ENCODE data around the gene GRIA1. TPM values are rescaled to one million over a fixed set of nuclear protein-coding genes. Genes with fewer than 3 reads are reported as not detected.

Gene GRIA1
- total RNA-seq, 3 donors from 2014 or later (not counting 1 experiment from before 2014, with no cell fraction given) = not detected

DNA sequence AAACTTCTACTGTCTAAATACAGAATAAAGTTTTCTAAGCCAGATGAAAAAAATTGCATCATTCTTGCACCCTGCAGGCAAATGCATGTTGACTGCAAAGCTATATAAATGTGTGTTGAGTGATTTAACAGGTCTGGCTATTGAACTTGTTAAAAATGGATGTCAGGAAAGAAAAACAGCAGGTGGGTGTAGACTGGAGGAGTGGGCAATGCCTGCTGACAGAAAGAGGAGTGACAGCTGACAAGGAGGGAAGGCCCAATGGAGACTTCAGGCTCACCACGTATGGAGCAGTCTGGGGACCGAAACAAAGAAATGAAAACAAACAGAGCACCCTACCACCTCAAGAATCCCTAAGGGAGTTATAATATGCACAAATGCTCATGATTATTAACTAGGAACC lies 127.8 kb downstream of the GRIA1 start:
- peaks cover 0 to 5% of the 10 kb centered on the region in 2 donors for H3K9me3 Mint-ChIP-seq
- Histone ChIP-seq H3K36me3 (ENCODE audit: control insufficient read depth, insufficient read depth, low read length) (no peaks in the 10 kb centered on the region), H3K4me1 (ENCODE audit: control insufficient read depth, insufficient read depth, low read length) (no peaks in the 10 kb centered on the region), H3K4me3 (ENCODE audit: low read length) (no peak overlapping the region), H3K27ac (ENCODE audit: low read length) (no peak overlapping the region), H3K27me3 (ENCODE audit: control insufficient read depth, insufficient read depth, low read length) (no peaks in the 10 kb centered on the region), H3K9me3 (ENCODE audit: control insufficient read depth, insufficient read depth, low read length) (no peaks in the 10 kb centered on the region)
- TF ChIP-seq, protein P1, sequence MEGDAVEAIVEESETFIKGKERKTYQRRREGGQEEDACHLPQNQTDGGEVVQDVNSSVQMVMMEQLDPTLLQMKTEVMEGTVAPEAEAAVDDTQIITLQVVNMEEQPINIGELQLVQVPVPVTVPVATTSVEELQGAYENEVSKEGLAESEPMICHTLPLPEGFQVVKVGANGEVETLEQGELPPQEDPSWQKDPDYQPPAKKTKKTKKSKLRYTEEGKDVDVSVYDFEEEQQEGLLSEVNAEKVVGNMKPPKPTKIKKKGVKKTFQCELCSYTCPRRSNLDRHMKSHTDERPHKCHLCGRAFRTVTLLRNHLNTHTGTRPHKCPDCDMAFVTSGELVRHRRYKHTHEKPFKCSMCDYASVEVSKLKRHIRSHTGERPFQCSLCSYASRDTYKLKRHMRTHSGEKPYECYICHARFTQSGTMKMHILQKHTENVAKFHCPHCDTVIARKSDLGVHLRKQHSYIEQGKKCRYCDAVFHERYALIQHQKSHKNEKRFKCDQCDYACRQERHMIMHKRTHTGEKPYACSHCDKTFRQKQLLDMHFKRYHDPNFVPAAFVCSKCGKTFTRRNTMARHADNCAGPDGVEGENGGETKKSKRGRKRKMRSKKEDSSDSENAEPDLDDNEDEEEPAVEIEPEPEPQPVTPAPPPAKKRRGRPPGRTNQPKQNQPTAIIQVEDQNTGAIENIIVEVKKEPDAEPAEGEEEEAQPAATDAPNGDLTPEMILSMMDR (IDR thresholded peaks at IDR 0.05) = no peak
- intact Hi-C loops (cut with micrococcal nuclease) = no loop called here
- H3K27ac Mint-ChIP-seq = no peak overlapping the region
- ATAC-seq (no peak), DNase-seq (no peak)
- no CpG with 5 or more reads among the region's 2 CpGs for WGBS (ENCODE audit: insufficient coverage)
- no peak overlapping the region for H3K4me3 Mint-ChIP-seq
- H3K27me3 Mint-ChIP-seq (ENCODE audit: low read depth in 2 of 2) = no peaks in the 10 kb centered on the region
- no peaks in the 10 kb centered on the region for H3K36me3 Mint-ChIP-seq
- no peaks in the 10 kb centered on the region for H3K4me1 Mint-ChIP-seq

DNA sequence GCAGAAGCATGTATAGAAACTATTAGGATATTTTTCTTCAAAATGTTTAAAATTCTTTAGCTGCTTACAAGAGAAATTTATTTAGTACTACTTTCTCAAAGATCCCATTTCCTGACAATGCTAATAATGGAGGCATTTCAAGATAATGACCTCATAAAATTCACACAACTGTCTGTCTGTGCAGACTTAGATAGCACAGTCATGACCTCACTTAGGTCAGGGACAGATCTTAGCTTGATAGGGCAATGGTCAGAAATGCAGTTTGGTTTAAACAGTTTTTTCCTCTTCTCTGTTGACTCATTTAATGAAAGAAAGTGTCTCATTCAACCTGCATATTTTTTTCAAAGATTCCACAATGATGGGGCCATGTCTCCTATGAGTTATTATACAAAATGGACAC lies 128.4 kb downstream of the GRIA1 start:
- no peaks in the 10 kb centered on the region for H3K36me3 Mint-ChIP-seq
- no peak for DNase-seq
- no peaks in the 10 kb centered on the region for H3K4me1 Mint-ChIP-seq
- no peak overlapping the region for H3K4me3 Mint-ChIP-seq
- H3K9me3 ChIP-seq (ENCODE audit: control insufficient read depth, insufficient read depth, low read length) = no peaks in the 10 kb centered on the region
- H3K4me1 ChIP-seq (ENCODE audit: control insufficient read depth, insufficient read depth, low read length) = no peaks in the 10 kb centered on the region
- TF ChIP-seq, protein P1 (IDR thresholded peaks at IDR 0.05) = no peak
- no peak overlapping the region for H3K27ac ChIP-seq (ENCODE audit: low read length)
- H3K36me3 ChIP-seq (ENCODE audit: control insufficient read depth, insufficient read depth, low read length) = no peaks in the 10 kb centered on the region
- ATAC-seq = no peak
- H3K27ac Mint-ChIP-seq = no peak overlapping the region
- no peak overlapping the region for H3K4me3 ChIP-seq (ENCODE audit: low read length)
- intact Hi-C loops (cut with micrococcal nuclease) = no loop called here
- H3K9me3 Mint-ChIP-seq = peaks cover 0 to 5% of the 10 kb centered on the region in 2 donors
- H3K27me3 ChIP-seq (ENCODE audit: control insufficient read depth, insufficient read depth, low read length) = no peaks in the 10 kb centered on the region
- H3K27me3 Mint-ChIP-seq (ENCODE audit: low read depth in 2 of 2) = no peaks in the 10 kb centered on the region

DNA sequence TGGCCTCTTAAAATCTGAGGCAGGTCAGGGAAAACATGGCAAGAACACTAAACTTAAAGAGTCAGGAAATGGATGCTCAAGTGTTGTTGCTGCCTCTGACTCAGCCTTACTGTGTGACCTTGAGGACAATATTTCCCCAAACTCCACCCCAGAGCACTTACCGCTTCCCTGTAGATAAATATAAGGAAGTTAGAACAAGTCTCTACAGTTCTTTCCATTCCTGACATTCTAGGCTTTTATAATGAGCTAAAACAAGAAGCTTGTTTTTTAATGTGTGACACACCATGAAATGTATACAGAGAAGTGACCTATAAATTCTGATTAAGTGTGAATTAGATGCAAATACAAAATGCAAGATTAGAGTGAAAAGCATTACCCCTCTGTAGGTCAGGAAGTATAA lies 129.3 kb downstream of the GRIA1 start:
- H3K27ac ChIP-seq (ENCODE audit: low read length) = no peak overlapping the region
- H3K27ac Mint-ChIP-seq = no peak overlapping the region
- DNase-seq (no peak), ATAC-seq (peak in 1 of 3 donors; percentile 37)
- WGBS (ENCODE audit: insufficient coverage) = no CpG with 5 or more reads among the region's 1 CpG
- TF ChIP-seq, protein P1 (IDR thresholded peaks at IDR 0.05) = no peak
- no peak overlapping the region for H3K4me3 ChIP-seq (ENCODE audit: low read length)
- no peaks in the 10 kb centered on the region for H3K4me1 ChIP-seq (ENCODE audit: control insufficient read depth, insufficient read depth, low read length)
- no peaks in the 10 kb centered on the region for H3K27me3 ChIP-seq (ENCODE audit: control insufficient read depth, insufficient read depth, low read length)
- H3K27me3 Mint-ChIP-seq (ENCODE audit: low read depth in 2 of 2) = peaks cover 0 to 2% of the 10 kb centered on the region in 2 donors
- no peaks in the 10 kb centered on the region for H3K36me3 ChIP-seq (ENCODE audit: control insufficient read depth, insufficient read depth, low read length)
- H3K4me1 Mint-ChIP-seq = no peaks in the 10 kb centered on the region
- no peaks in the 10 kb centered on the region for H3K9me3 ChIP-seq (ENCODE audit: control insufficient read depth, insufficient read depth, low read length)
- intact Hi-C loops (cut with micrococcal nuclease) = no loop called here
- peaks cover 0 to 2% of the 10 kb centered on the region in 2 donors for H3K9me3 Mint-ChIP-seq
- no peaks in the 10 kb centered on the region for H3K36me3 Mint-ChIP-seq
- H3K4me3 Mint-ChIP-seq = no peak overlapping the region

DNA sequence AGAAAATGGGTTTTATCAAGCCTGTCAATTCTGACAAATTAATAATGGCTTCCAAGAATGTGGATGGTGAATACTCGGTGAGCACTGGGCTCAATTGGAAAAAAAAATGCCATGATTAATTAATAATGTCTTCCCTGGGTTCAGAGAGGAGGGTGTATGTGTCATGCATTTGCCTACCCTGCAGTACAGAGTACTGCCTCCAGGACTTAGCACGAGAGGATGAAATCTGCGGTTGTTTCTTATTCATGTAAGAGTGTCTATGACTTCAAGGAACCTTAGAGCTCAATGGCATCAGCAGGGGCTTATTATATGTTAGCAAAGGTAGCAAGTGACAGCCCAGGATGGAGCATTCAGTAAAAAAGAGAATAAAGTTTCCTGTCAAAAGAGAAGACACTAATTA lies 132.7 kb downstream of the GRIA1 start:
- ATAC-seq (no peak), DNase-seq (no peak)
- Mint-ChIP-seq H3K27me3 (ENCODE audit: low read depth in 2 of 2) (peaks cover 0 to 8% of the 10 kb centered on the region in 2 donors), H3K27ac (no peak overlapping the region), H3K4me1 (no peaks in the 10 kb centered on the region), H3K9me3 (peaks cover 0 to 2% of the 10 kb centered on the region in 2 donors), H3K4me3 (no peak overlapping the region), H3K36me3 (no peaks in the 10 kb centered on the region)
- no peaks in the 10 kb centered on the region for H3K9me3 ChIP-seq (ENCODE audit: control insufficient read depth, insufficient read depth, low read length)
- no peak overlapping the region for H3K27ac ChIP-seq (ENCODE audit: low read length)
- H3K36me3 ChIP-seq (ENCODE audit: control insufficient read depth, insufficient read depth, low read length) = no peaks in the 10 kb centered on the region
- no peaks in the 10 kb centered on the region for H3K4me1 ChIP-seq (ENCODE audit: control insufficient read depth, insufficient read depth, low read length)
- intact Hi-C loops (cut with micrococcal nuclease) = no loop called here
- WGBS (ENCODE audit: insufficient coverage) = 91% methylated on average over 3 of the region's 3 CpGs
- no peak overlapping the region for H3K4me3 ChIP-seq (ENCODE audit: low read length)
- H3K27me3 ChIP-seq (ENCODE audit: control insufficient read depth, insufficient read depth, low read length) = no peaks in the 10 kb centered on the region
- TF ChIP-seq, protein P1 (IDR thresholded peaks at IDR 0.05) = no peak
